Neural crest cell (in vitro differentiated cells): ENCODE results near the gene DEPP1. TPM values are rescaled to one million over a fixed set of nuclear protein-coding genes. Genes with fewer than 3 reads are reported as not detected.
"Not testable (repeated sequence)": the region's sequence is repeated elsewhere in the genome, so short reads cannot be mapped to it uniquely, and the experiment has no call there.

Source experiments
- DNase-seq: peaks from one replicate; pipeline ENCODE4 v3.0.0; 2021; ENCODE audit warnings: low read depth, mixed read lengths, low spot score
- H3K27ac Mint-ChIP-seq: one replicate; pipeline ENCODE4 v1.8.0; 2021; ENCODE audit warnings: mild to moderate bottlenecking, mixed read lengths; ENCODE audit not compliant: unreplicated experiment
- H3K27me3 Mint-ChIP-seq: 2 replicates; pipeline ENCODE4 v1.8.0; 2021; ENCODE audit warnings: low read depth, mild to moderate bottlenecking, mixed read lengths
- H3K36me3 Mint-ChIP-seq: 2 replicates; pipeline ENCODE4 v1.8.0; 2021; ENCODE audit warnings: low read depth, mild to moderate bottlenecking, mixed read lengths
- H3K4me1 Mint-ChIP-seq: 2 replicates; pipeline ENCODE4 v1.8.0; 2021; ENCODE audit warnings: mixed read lengths
- H3K4me3 Mint-ChIP-seq: one replicate; pipeline ENCODE4 v1.8.0; 2021; ENCODE audit warnings: mild to moderate bottlenecking, mixed read lengths
- H3K9me3 Mint-ChIP-seq: 2 replicates; pipeline ENCODE4 v1.8.0; 2021; ENCODE audit warnings: mixed read lengths
- CTCF ChIP-seq: fragments of 200-600 bp; sonication (generic); conservative IDR thresholded peaks from 2 replicates; pipeline ENCODE4 v1.5.0; 2021; ENCODE audit warnings: antibody characterized with exemption, mild to moderate bottlenecking
- long read RNA-seq: library from polyadenylated mRNA; unstranded; transcript quantifications from one replicate; pipeline ENCODE4 v2.0.0, GENCODE V29; 2020
- total RNA-seq: library from RNA; stranded (reverse); gene quantifications from 2 replicates; pipeline ENCODE4 v1.2.1, GENCODE V29; 2021

DEPP1 gene, protein sequence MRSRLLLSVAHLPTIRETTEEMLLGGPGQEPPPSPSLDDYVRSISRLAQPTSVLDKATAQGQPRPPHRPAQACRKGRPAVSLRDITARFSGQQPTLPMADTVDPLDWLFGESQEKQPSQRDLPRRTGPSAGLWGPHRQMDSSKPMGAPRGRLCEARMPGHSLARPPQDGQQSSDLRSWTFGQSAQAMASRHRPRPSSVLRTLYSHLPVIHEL
- total RNA-seq, result 0.50 and 1.1 TPM in 2 replicates
- long read RNA-seq, result 0 reads

GRCh38 chr10:44978570-44979280, at the start of gene DEPP1:
Gene DEPP1 (minus strand): TSS chr10:44978809. CDS start chr10:44978030, 779 bp downstream.
- Mint-ChIP-seq H3K27me3 (no peaks in the 10 kb centered on the region), H3K4me1 (peaks cover 57% of the 10 kb centered on the region), H3K4me3 (peak within 1 kb of the TSS; percentile 72), H3K27ac (peak within 1 kb of the TSS; percentile 57), H3K36me3 (no peaks in the 10 kb centered on the region), H3K9me3 (no peaks in the 10 kb centered on the region)
- peak; percentile 58 for DNase-seq
- peak; percentile 29 for TF ChIP-seq CTCF

DNA sequence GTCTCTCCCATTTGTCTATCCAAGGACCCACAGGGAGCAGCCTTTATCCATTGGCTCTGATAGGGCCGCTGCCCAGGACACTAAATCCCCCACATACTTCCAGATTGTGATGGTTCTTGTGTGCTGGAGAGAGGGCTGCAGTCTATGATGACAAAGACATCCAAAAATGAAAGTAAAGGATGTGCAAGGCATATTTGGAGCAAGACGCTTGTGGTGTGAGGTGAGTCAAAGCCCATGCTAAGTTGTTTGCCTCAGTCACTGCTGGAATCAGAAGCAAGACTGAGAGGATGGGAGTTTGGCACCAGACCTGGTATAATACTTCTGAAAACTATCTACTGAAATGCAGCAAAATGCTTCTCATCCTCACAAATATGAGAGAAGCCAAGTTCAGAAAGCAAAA, 44.8 kb upstream of the DEPP1 start:
- H3K4me1 Mint-ChIP-seq, result no peaks in the 10 kb centered on the region
- peaks cover 8% of the 10 kb centered on the region for H3K9me3 Mint-ChIP-seq
- no peak for TF ChIP-seq CTCF
- peaks cover 4% of the 10 kb centered on the region for H3K36me3 Mint-ChIP-seq
- no peak overlapping the region for H3K27ac Mint-ChIP-seq
- no peak for DNase-seq
- peaks cover 7% of the 10 kb centered on the region for H3K27me3 Mint-ChIP-seq
- no peak overlapping the region for H3K4me3 Mint-ChIP-seq

DNA sequence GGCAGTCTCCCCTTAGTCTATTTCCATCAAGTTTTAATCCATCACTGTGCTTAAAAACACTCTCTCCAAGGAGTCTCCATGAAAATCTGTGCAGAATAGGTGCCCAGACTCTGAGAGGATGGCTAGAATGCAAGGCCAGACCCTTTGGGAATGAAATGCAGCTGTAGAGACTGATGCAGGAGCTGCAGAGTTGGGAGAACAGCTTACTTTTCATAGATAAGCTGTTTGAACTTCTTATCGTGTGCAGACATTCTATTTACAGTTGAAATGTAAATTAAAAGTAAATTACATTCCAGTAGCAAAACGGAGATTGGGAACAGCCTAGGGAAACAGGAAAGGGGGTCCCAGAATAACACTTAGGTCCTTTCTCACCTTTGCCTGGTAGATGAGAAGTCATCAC, 37.0 kb upstream of the DEPP1 start:
- Mint-ChIP-seq H3K4me3 (no peak overlapping the region), H3K36me3 (no peaks in the 10 kb centered on the region), H3K9me3 (no peaks in the 10 kb centered on the region), H3K27me3 (no peaks in the 10 kb centered on the region), H3K4me1 (no peaks in the 10 kb centered on the region), H3K27ac (no peak overlapping the region)
- no peak for DNase-seq
- no peak for TF ChIP-seq CTCF

DNA sequence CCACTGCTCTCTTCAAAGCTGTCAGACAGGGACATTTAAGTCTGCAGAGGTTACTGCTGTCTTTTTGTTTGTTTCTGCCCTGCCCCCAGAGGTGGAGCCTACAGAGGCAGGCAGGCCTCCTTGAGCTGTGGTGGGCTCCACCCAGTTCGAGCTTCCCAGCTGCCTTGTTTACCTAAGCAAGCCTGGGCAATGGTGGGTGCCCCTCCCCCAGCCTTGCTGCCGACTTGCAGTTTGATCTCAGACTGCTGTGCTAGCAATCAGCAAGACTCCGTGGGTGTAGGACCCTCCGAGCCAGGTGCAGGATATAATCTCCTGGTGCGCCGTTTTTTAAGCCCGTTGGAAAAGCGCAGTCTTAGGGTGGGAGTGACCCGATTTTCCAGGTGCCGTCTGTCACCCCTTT, 35.9 kb upstream of the DEPP1 start:
- not testable (repeated sequence) for H3K4me3 Mint-ChIP-seq, DNase-seq

DNA sequence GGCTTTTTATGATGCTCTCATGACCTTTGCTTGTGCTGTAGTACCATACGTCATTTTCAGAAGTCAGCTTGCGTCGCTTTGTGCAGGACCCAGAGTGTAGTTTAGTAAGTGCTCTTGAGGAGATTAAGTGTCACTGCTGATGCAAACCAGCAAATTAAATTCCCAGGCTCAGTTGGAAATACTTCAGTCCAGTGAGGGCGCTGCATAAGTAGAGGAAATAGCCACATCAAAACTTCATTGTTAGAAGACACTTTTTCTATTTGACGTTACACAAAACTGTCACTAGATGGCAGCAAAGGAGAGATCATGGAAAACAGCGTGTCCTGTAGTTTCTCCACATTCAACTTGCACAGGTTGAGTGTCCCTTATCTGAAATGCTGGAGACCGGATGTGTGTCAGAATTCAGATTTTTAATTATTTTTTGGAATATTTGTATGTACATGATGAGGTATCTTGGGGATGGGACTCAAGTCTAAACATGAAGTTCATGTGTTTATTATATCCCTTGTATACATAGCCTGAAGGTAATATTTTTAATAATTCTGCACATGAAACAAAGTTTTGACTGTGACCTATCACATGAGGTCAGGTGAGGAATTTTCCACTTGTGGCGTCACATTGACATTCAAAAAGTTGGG, 30.0 kb upstream of the DEPP1 start:
- Mint-ChIP-seq H3K4me1 (no peaks in the 10 kb centered on the region), H3K36me3 (peaks cover 23% of the 10 kb centered on the region), H3K27me3 (no peaks in the 10 kb centered on the region), H3K9me3 (no peaks in the 10 kb centered on the region), H3K4me3 (no peak overlapping the region), H3K27ac (no peak overlapping the region)
- peak; percentile 22 for DNase-seq
- peak; percentile 87 for TF ChIP-seq CTCF

More for the DNA sequence above, 35.9 kb upstream of the DEPP1 start:
- not testable (repeated sequence) for H3K4me1 Mint-ChIP-seq, H3K36me3 Mint-ChIP-seq, H3K27me3 Mint-ChIP-seq, H3K9me3 Mint-ChIP-seq, H3K27ac Mint-ChIP-seq
